Mesendoderm (in vitro differentiated cells): ENCODE measurements around the gene RASD1.

Experiments
- DNase-seq: peaks from one replicate; pipeline ENCODE4 v3.0.0; 2013
- H2AK5ac ChIP-seq: 2 replicates; pipeline ENCODE4 v1.6.1; 2013; ENCODE audit warnings: low read length, inconsistent platforms
- H2BK120ac ChIP-seq: 2 replicates; pipeline ENCODE4 v1.6.1; 2013; ENCODE audit warnings: low read depth, mild to moderate bottlenecking, low read length, moderate library complexity, mixed read lengths
- H2BK15ac ChIP-seq: replicated peaks from 2 replicates; pipeline ENCODE4 v1.6.1; 2013; ENCODE audit warnings: low read depth, mild to moderate bottlenecking, moderate library complexity
- H2BK5ac ChIP-seq: 2 replicates; pipeline ENCODE4 v1.6.1; 2013; ENCODE audit warnings: low read length, inconsistent platforms
- H3K18ac ChIP-seq: 2 replicates; pipeline ENCODE4 v1.6.1; 2013; ENCODE audit warnings: mild to moderate bottlenecking, low read length, mixed read lengths
- H3K23ac ChIP-seq: one replicate; pipeline ENCODE4 v1.6.1; 2013; ENCODE audit warnings: low read length
- H3K27ac ChIP-seq: 2 replicates; pipeline ENCODE4 v1.5.1; 2013; ENCODE audit warnings: low read depth, mild to moderate bottlenecking, inconsistent platforms, low read length, moderate library complexity
- H3K27me3 ChIP-seq: 2 replicates; pipeline ENCODE4 v1.6.1; 2013; ENCODE audit warnings: low read length, control low read depth, mild to moderate bottlenecking, inconsistent platforms; ENCODE audit not compliant: insufficient read depth, poor library complexity
- H3K36me3 ChIP-seq: 2 replicates; pipeline ENCODE4 v1.6.1; 2013; ENCODE audit warnings: low read length, inconsistent platforms; ENCODE audit not compliant: control insufficient read depth, insufficient read depth
- H3K4ac ChIP-seq: one replicate; pipeline ENCODE4 v1.6.1; 2013; ENCODE audit warnings: low read depth, mild to moderate bottlenecking, low read length, moderate library complexity
- H3K4me1 ChIP-seq: 2 replicates; pipeline ENCODE4 v1.6.1; 2013; ENCODE audit warnings: low read depth, low read length, inconsistent platforms; ENCODE audit not compliant: control insufficient read depth
- H3K4me2 ChIP-seq: 2 replicates; pipeline ENCODE4 v1.6.1; 2013; ENCODE audit warnings: low read length
- H3K4me3 ChIP-seq: 2 replicates; pipeline ENCODE4 v1.5.1; 2013; ENCODE audit warnings: mild to moderate bottlenecking, low read length
- H3K56ac ChIP-seq: one replicate; pipeline ENCODE4 v1.6.1; 2013; ENCODE audit warnings: low read length
- H3K79me1 ChIP-seq: 2 replicates; pipeline ENCODE4 v1.6.1; 2013; ENCODE audit warnings: low read length, inconsistent platforms
- H3K79me2 ChIP-seq: 2 replicates; pipeline ENCODE4 v1.6.1; 2013; ENCODE audit warnings: mild to moderate bottlenecking, low read length; ENCODE audit not compliant: control insufficient read depth, insufficient read depth
- H3K9ac ChIP-seq: 2 replicates; pipeline ENCODE4 v1.6.1; 2013; ENCODE audit warnings: low read length, inconsistent platforms
- H4K5ac ChIP-seq: one replicate; pipeline ENCODE4 v1.6.1; 2013; ENCODE audit warnings: low read length
- H4K8ac ChIP-seq: one replicate; pipeline ENCODE4 v1.6.1; 2013; ENCODE audit warnings: low read depth, mild to moderate bottlenecking, control low read depth, low read length, moderate library complexity
- WGBS: extraction: QIAGEN DNeasy Blood & Tissue Kit; methylation state at CpG from one replicate; pipeline ENCODE4 v1.1.7; 2013; ENCODE audit warnings: low lambda C conversion rate, missing lambda C conversion rate; ENCODE audit not compliant: insufficient coverage; ENCODE audit errors: extremely low coverage; 5-methylcytosine and 5-hydroxymethylcytosine counted together

The RASD1 gene

GRCh38 chr17:17506893-17507464 lies 10.8 kb upstream of the RASD1 start:
- no CpG with 5 or more reads among the region's 17 CpGs for WGBS
- DNase-seq, result no peak
- H3K27me3 ChIP-seq, result no peaks in the 10 kb centered on the region

GRCh38 chr17:17506181-17506741 lies 10.1 kb upstream of the RASD1 start:
- WGBS, result no CpG with 5 or more reads among the region's 22 CpGs
- Histone ChIP-seq H3K27ac (no peak overlapping the region), H3K79me2 (no peaks in the 10 kb centered on the region), H2BK120ac (no peak overlapping the region), H3K9ac (no peak overlapping the region), H4K5ac (no peak overlapping the region), H3K4me2 (no peak overlapping the region), H3K18ac (no peak overlapping the region), H3K4me1 (no peaks in the 10 kb centered on the region), H2AK5ac (no peak overlapping the region), H3K79me1 (no peaks in the 10 kb centered on the region), H3K4me3 (no peak overlapping the region), H3K27me3 (no peaks in the 10 kb centered on the region), H2BK5ac (no peak overlapping the region), H3K23ac (no peak overlapping the region), H2BK15ac (no peak overlapping the region), H4K8ac (no peak overlapping the region), H3K36me3 (no peaks in the 10 kb centered on the region), H3K56ac (no peak overlapping the region), H3K4ac (no peak overlapping the region)
- no peak for DNase-seq

More at GRCh38 chr17:17506893-17507464, 10.8 kb upstream of the RASD1 start:
- no peak overlapping the region for H2BK5ac ChIP-seq
- H3K4me3 ChIP-seq, result no peak overlapping the region
- no peak overlapping the region for H3K4ac ChIP-seq
- H2AK5ac ChIP-seq, result no peak overlapping the region
- no peaks in the 10 kb centered on the region for H3K4me1 ChIP-seq
- no peaks in the 10 kb centered on the region for H3K36me3 ChIP-seq
- no peak overlapping the region for H3K27ac ChIP-seq
- H3K9ac ChIP-seq, result no peak overlapping the region
- H2BK15ac ChIP-seq, result no peak overlapping the region
- no peak overlapping the region for H4K5ac ChIP-seq
- H3K79me2 ChIP-seq, result no peaks in the 10 kb centered on the region
- H2BK120ac ChIP-seq, result no peak overlapping the region
- no peak overlapping the region for H4K8ac ChIP-seq
- H3K79me1 ChIP-seq, result no peaks in the 10 kb centered on the region
- H3K23ac ChIP-seq, result no peak overlapping the region
- H3K18ac ChIP-seq, result no peak overlapping the region
- H3K4me2 ChIP-seq, result no peak overlapping the region
- no peak overlapping the region for H3K56ac ChIP-seq

GRCh38 chr17:17505610-17506171 lies 9.5 kb upstream of the RASD1 start:
- H2AK5ac ChIP-seq, result no peak overlapping the region
- no peak overlapping the region for H3K4me2 ChIP-seq
- H3K4ac ChIP-seq, result no peak overlapping the region
- no peak overlapping the region for H2BK120ac ChIP-seq
- H4K8ac ChIP-seq, result no peak overlapping the region
- H3K79me1 ChIP-seq, result no peaks in the 10 kb centered on the region
- H4K5ac ChIP-seq, result no peak overlapping the region
- H3K36me3 ChIP-seq, result no peaks in the 10 kb centered on the region
- H3K27me3 ChIP-seq, result no peaks in the 10 kb centered on the region
- no CpG with 5 or more reads among the region's 22 CpGs for WGBS
- H3K23ac ChIP-seq, result no peak overlapping the region
- no peak overlapping the region for H2BK15ac ChIP-seq
- no peak overlapping the region for H3K4me3 ChIP-seq
- DNase-seq, result no peak
- H3K4me1 ChIP-seq, result no peaks in the 10 kb centered on the region
- no peaks in the 10 kb centered on the region for H3K79me2 ChIP-seq
- H3K27ac ChIP-seq, result no peak overlapping the region
- no peak overlapping the region for H3K18ac ChIP-seq
- H3K56ac ChIP-seq, result no peak overlapping the region
- no peak overlapping the region for H3K9ac ChIP-seq
- no peak overlapping the region for H2BK5ac ChIP-seq

DNA sequence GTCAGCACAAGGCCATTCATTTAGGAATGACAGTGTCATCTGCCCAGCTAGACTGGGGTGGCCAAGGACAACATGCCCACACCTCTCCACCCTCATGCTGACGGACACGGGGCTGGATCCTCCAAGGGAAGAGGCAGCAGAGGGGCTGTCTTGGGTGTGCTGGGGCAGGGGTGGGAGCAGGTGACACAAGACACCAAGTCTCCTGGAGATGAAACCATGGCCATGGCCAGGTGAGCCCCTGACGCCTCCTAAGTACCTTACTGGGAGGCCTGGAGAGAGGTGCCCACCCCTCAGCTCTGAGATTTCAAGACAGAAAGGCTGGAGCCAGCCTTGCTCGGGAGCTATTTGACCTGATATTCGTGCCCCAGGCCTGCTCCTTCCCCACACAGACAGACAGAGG lies 9.0 kb upstream of the RASD1 start:
- Histone ChIP-seq H3K4me2 (no peak overlapping the region), H3K18ac (no peak overlapping the region), H3K4ac (no peak overlapping the region), H2BK15ac (no peak overlapping the region), H3K4me3 (no peak overlapping the region), H4K5ac (no peak overlapping the region), H3K23ac (no peak overlapping the region), H3K56ac (no peak overlapping the region), H3K36me3 (no peaks in the 10 kb centered on the region), H2AK5ac (no peak overlapping the region), H4K8ac (no peak overlapping the region), H3K27ac (no peak overlapping the region), H3K79me1 (no peaks in the 10 kb centered on the region), H3K79me2 (no peaks in the 10 kb centered on the region), H2BK120ac (no peak overlapping the region), H3K4me1 (no peaks in the 10 kb centered on the region), H2BK5ac (no peak overlapping the region), H3K9ac (no peak overlapping the region), H3K27me3 (no peaks in the 10 kb centered on the region)
- WGBS, result no CpG with 5 or more reads among the region's 5 CpGs
- DNase-seq, result no peak

- Histone ChIP-seq H2AK5ac (no peak overlapping the region), H4K8ac (no peak overlapping the region), H3K79me2 (no peaks in the 10 kb centered on the region), H3K9ac (no peak overlapping the region), H3K4me3 (no peak overlapping the region), H3K79me1 (no peaks in the 10 kb centered on the region), H3K23ac (no peak overlapping the region), H3K4me1 (no peaks in the 10 kb centered on the region), H3K56ac (no peak overlapping the region), H2BK5ac (no peak overlapping the region), H3K4me2 (no peak overlapping the region), H2BK120ac (no peak overlapping the region), H3K27ac (no peak overlapping the region), H3K4ac (no peak overlapping the region), H3K18ac (no peak overlapping the region), H3K36me3 (no peaks in the 10 kb centered on the region), H4K5ac (no peak overlapping the region), H2BK15ac (no peak overlapping the region), H3K27me3 (no peaks in the 10 kb centered on the region)
- DNase-seq, result no peak
- no CpG with 5 or more reads among the region's 20 CpGs for WGBS
These were observed 8.3 kb upstream of the RASD1 start for GRCh38 chr17:17504341-17505140.
